NCI-H2107 treated with DMSO at 0.1 percent for 48 hours (cell line): ENCODE measurements around the gene PMPCA.

Experiments
- DNase-seq: peaks from one replicate; lab custom pipeline; 2025; ENCODE audit not compliant: unreplicated experiment; lab: John Stamatoyannopoulos, UW

PMPCA gene

GRCh38 chr9:136454026-136454796 is 43.8 kb downstream of the PMPCA start:
- no peak for DNase-seq

GRCh38 chr9:136455043-136456002 is 44.9 kb downstream of the PMPCA start:
- no peak for DNase-seq

- DNase-seq, result no peak
Measured at GRCh38 chr9:136456258-136456657, 45.8 kb downstream of the PMPCA start.

- DNase-seq, result no peak
Measured at GRCh38 chr9:136457326-136457725, 46.9 kb downstream of the PMPCA start.

GRCh38 chr9:136459425-136459824 is 49.0 kb downstream of the PMPCA start:
- no peak for DNase-seq

GRCh38 chr9:136460772-136461325 is 50.4 kb downstream of the PMPCA start:
- DNase-seq, result no peak

GRCh38 chr9:136462664-136463063 is 52.2 kb downstream of the PMPCA start:
- DNase-seq, result no peak

- DNase-seq, result no peak
Measured at GRCh38 chr9:136463578-136463977, 53.1 kb downstream of the PMPCA start.

GRCh38 chr9:136464241-136464640 is 53.8 kb downstream of the PMPCA start:
- no peak for DNase-seq

GRCh38 chr9:136465500-136466154 is 55.2 kb downstream of the PMPCA start:
- DNase-seq, result no peak

GRCh38 chr9:136466155-136466541 is 55.7 kb downstream of the PMPCA start:
- DNase-seq, result no peak

- no peak for DNase-seq
Measured at GRCh38 chr9:136467766-136468165, 57.3 kb downstream of the PMPCA start.

- DNase-seq, result no peak
Measured at GRCh38 chr9:136470356-136470755, 59.9 kb downstream of the PMPCA start.

- no peak for DNase-seq
Measured at GRCh38 chr9:136470792-136471469, 60.5 kb downstream of the PMPCA start.

GRCh38 chr9:136471802-136472487 is 61.5 kb downstream of the PMPCA start:
- DNase-seq, result no peak

GRCh38 chr9:136472640-136473353 is 62.3 kb downstream of the PMPCA start:
- no peak for DNase-seq

- no peak for DNase-seq
Measured at GRCh38 chr9:136473354-136473721, 62.9 kb downstream of the PMPCA start.
